ENCODE data around the gene EEF2KMT.

EEF2KMT gene

GRCh38 chr16:5070431-5071186 is 27.0 kb downstream of the EEF2KMT start:
- TF ChIP-seq FOXP2 (optimal IDR thresholded peaks at IDR 0.05; ENCODE audit: borderline replicate concordance, extremely low read depth, extremely low read length, insufficient read depth) (no peak), TAF1 (IDR thresholded peaks at IDR 0.05; ENCODE audit: borderline replicate concordance, insufficient read depth, low read length) (no peak), POLR2AphosphoS5 (IDR thresholded peaks at IDR 0.05; ENCODE audit: low read depth, low read length) (no peak), REST (IDR thresholded peaks at IDR 0.05; ENCODE audit: insufficient read depth in 1 of 2, low read depth in 2 of 2, low read length in 2 of 2) (no peak), SIN3A (IDR thresholded peaks at IDR 0.05; ENCODE audit: borderline replicate concordance, insufficient read depth, low read length) (no peak)

- TF ChIP-seq REST (IDR thresholded peaks at IDR 0.05; ENCODE audit: insufficient read depth in 1 of 2, low read depth in 2 of 2, low read length in 2 of 2) = no peak
- TF ChIP-seq POLR2AphosphoS5 (IDR thresholded peaks at IDR 0.05; ENCODE audit: low read depth, low read length) = no peak
Measured at GRCh38 chr16:5069854-5070253, 27.7 kb downstream of the EEF2KMT start.

- no peak for TF ChIP-seq TAF1 (IDR thresholded peaks at IDR 0.05; ENCODE audit: borderline replicate concordance, insufficient read depth, low read length)
- TF ChIP-seq POLR2AphosphoS5 (IDR thresholded peaks at IDR 0.05; ENCODE audit: low read depth, low read length) = no peak
Measured at GRCh38 chr16:5069048-5069447, 28.5 kb downstream of the EEF2KMT start.

- TF ChIP-seq FOXP2 (optimal IDR thresholded peaks at IDR 0.05; ENCODE audit: borderline replicate concordance, extremely low read depth, extremely low read length, insufficient read depth) (no peak), REST (IDR thresholded peaks at IDR 0.05; ENCODE audit: insufficient read depth in 1 of 2, low read depth in 2 of 2, low read length in 2 of 2) (no peak), TAF1 (IDR thresholded peaks at IDR 0.05; ENCODE audit: borderline replicate concordance, insufficient read depth, low read length) (no peak), SIN3A (IDR thresholded peaks at IDR 0.05; ENCODE audit: borderline replicate concordance, insufficient read depth, low read length) (no peak), POLR2AphosphoS5 (IDR thresholded peaks at IDR 0.05; ENCODE audit: low read depth, low read length) (no peak)
Measured at GRCh38 chr16:5066511-5066910, 31.1 kb downstream of the EEF2KMT start.

GRCh38 chr16:5065813-5066212 is 31.8 kb downstream of the EEF2KMT start, which contains the start of gene C16orf89:
C16orf89 (minus strand) TSS chr16:5065956; CDS start chr16:5065908, 48 bp downstream.
- no peak for TF ChIP-seq REST (IDR thresholded peaks at IDR 0.05; ENCODE audit: insufficient read depth in 1 of 2, low read depth in 2 of 2, low read length in 2 of 2)
- TF ChIP-seq SIN3A (IDR thresholded peaks at IDR 0.05; ENCODE audit: borderline replicate concordance, insufficient read depth, low read length) = no peak
- TF ChIP-seq TAF1 (IDR thresholded peaks at IDR 0.05; ENCODE audit: borderline replicate concordance, insufficient read depth, low read length) = no peak
- no peak for TF ChIP-seq FOXP2 (optimal IDR thresholded peaks at IDR 0.05; ENCODE audit: borderline replicate concordance, extremely low read depth, extremely low read length, insufficient read depth)
- no peak for TF ChIP-seq POLR2AphosphoS5 (IDR thresholded peaks at IDR 0.05; ENCODE audit: low read depth, low read length)

Data from PFSK-1 (cell line).